HFFc6 (cell line): ENCODE results near the gene SLC5A2. TPM values are rescaled to one million over a fixed set of nuclear protein-coding genes. Genes with fewer than 3 reads are reported as not detected.
A peak's percentile ranks its signal among the peaks of the same experiment; 100 is the strongest.

Experiments used
- DNase-seq: peaks from one replicate; pipeline ENCODE4 v3.0.0-alpha.2; 2018
- H3K27ac Mint-ChIP-seq: 2 replicates; pipeline ENCODE4 v1.8.0; 2020; ENCODE audit warnings: mild to moderate bottlenecking, mixed read lengths
- H3K27me3 Mint-ChIP-seq: 2 replicates; pipeline ENCODE4 v1.8.0; 2021; ENCODE audit warnings: mild to moderate bottlenecking, moderate library complexity, mixed read lengths; ENCODE audit not compliant: insufficient read depth
- H3K36me3 Mint-ChIP-seq: 2 replicates; pipeline ENCODE4 v1.8.0; 2021; ENCODE audit warnings: low read depth, mixed read lengths
- H3K4me1 Mint-ChIP-seq: 2 replicates; pipeline ENCODE4 v1.8.0; 2020; ENCODE audit warnings: low read depth, mixed read lengths
- H3K4me3 Mint-ChIP-seq: 2 replicates; pipeline ENCODE4 v1.8.0; 2020; ENCODE audit warnings: mild to moderate bottlenecking, moderate library complexity, mixed read lengths
- H3K9me3 Mint-ChIP-seq: 2 replicates; pipeline ENCODE4 v1.8.0; 2020; ENCODE audit warnings: mild to moderate bottlenecking, mixed read lengths
- total RNA-seq, 6 experiments: library from RNA; stranded (reverse); fragmentation: NEBNext Ultra II Directional; extraction: Animal tissue kit (Norgen Biotek cat#: 25700); gene quantifications; 2 replicates in 1 of 6; 3 replicates in 5 of 6; pipeline ENCODE4 v1.2.3, GENCODE V29; 2021
- TF ChIP-seq, protein P1 (sequence below): fragments of 200-600 bp; sonication (generic); IDR thresholded peaks from 2 replicates; pipeline ENCODE4 v1.5.0; 2021; ENCODE audit warnings: antibody characterized with exemption, mild to moderate bottlenecking

SLC5A2 gene
- total RNA-seq, 6 experiments from 2014 or later, result 0.19 to 0.21 TPM; not detected in 4

DNA sequence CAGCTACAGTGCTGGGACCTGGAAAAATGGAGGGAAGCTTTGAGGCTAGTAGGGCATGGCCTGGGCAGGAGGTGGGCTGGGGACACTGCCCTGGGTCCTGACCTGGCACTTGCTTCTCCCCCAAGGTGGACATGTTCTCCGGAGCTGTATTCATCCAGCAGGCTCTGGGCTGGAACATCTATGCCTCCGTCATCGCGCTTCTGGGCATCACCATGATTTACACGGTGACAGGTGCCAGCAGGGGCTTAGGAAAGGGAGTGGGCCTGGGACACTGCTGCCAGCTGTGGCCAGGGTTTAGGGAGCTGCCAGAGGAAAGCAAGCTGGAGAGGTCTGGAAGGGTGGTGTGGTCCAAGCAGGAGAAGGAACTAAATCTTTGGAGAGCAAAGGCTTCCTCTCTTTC is 3.1 kb downstream of the SLC5A2 start:
- DNase-seq, result no peak
- no peaks in the 10 kb centered on the region for H3K9me3 Mint-ChIP-seq
- H3K36me3 Mint-ChIP-seq, result peaks cover 5% of the 10 kb centered on the region
- H3K27ac Mint-ChIP-seq, result no peak overlapping the region
- TF ChIP-seq, protein P1, sequence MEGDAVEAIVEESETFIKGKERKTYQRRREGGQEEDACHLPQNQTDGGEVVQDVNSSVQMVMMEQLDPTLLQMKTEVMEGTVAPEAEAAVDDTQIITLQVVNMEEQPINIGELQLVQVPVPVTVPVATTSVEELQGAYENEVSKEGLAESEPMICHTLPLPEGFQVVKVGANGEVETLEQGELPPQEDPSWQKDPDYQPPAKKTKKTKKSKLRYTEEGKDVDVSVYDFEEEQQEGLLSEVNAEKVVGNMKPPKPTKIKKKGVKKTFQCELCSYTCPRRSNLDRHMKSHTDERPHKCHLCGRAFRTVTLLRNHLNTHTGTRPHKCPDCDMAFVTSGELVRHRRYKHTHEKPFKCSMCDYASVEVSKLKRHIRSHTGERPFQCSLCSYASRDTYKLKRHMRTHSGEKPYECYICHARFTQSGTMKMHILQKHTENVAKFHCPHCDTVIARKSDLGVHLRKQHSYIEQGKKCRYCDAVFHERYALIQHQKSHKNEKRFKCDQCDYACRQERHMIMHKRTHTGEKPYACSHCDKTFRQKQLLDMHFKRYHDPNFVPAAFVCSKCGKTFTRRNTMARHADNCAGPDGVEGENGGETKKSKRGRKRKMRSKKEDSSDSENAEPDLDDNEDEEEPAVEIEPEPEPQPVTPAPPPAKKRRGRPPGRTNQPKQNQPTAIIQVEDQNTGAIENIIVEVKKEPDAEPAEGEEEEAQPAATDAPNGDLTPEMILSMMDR, result no peak
- H3K27me3 Mint-ChIP-seq, result peaks cover 34% of the 10 kb centered on the region
- H3K4me1 Mint-ChIP-seq, result no peaks in the 10 kb centered on the region; the same call in 1 of the 2 replicates
- no peak overlapping the region for H3K4me3 Mint-ChIP-seq

DNA sequence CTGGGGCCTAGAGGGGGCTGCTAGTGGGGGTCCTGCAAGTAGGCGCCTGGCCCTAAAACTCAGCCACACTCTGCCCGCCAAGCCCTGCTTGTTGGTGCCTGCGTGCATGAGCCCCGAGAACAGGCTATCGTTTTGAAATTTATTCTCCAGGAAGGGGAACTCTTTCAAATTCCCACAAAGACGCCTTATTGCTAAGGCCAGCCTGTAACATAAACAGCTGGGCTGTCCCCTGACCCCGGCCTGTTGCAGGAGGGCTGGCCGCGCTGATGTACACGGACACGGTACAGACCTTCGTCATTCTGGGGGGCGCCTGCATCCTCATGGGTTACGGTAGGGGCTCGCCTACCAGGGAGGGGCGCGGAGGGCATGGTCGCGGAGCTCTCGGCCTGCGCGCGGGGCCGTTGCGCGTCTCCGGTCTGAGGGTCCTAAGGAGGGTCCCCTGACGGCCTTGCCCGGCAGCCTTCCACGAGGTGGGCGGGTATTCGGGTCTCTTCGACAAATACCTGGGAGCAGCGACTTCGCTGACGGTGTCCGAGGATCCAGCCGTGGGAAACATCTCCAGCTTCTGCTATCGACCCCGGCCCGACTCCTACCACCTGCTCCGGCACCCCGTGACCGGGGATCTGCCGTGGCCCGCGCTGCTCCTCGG is 4.3 kb downstream of the SLC5A2 start:
- no peak for DNase-seq
- H3K27ac Mint-ChIP-seq, result no peak overlapping the region
- no peaks in the 10 kb centered on the region; the same call in 1 of the 2 replicates for H3K4me1 Mint-ChIP-seq
- no peaks in the 10 kb centered on the region for H3K9me3 Mint-ChIP-seq
- peak overlapping the region; percentile 76 for H3K4me3 Mint-ChIP-seq
- TF ChIP-seq, protein P1, result no peak
- H3K27me3 Mint-ChIP-seq, result peaks cover 34% of the 10 kb centered on the region
- peaks cover 5% of the 10 kb centered on the region for H3K36me3 Mint-ChIP-seq

DNA sequence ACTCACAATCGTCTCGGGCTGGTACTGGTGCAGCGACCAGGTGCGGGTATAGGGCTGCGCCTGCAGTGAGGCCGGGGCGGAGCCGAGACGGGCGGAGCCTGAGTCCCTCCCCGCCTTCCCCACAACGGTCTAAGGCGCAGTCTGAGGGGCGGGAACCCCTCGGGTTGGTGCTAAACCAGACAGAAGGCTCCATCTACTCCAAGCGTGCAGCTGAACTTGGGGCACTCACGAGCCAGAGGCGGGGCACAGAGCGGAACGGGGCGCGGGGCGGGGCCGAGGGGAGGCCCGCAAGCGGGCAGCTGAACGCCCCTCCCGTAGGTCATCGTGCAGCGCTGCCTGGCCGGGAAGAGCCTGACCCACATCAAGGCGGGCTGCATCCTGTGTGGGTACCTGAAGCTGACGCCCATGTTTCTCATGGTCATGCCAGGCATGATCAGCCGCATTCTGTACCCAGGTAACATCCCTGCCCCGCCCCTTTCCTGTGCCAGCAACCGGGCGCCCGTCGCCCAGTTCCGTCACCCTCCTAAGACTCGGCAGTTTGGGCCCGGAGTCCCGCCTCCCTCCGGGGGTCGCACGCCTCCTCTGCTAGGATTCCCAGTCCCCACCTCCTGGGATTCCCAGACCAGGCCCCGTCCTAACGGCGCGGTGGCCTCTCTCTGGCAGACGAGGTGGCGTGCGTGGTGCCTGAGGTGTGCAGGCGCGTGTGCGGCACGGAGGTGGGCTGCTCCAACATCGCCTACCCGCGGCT is 5.0 kb downstream of the SLC5A2 start:
- H3K36me3 Mint-ChIP-seq, result peaks cover 5% of the 10 kb centered on the region

DNA sequence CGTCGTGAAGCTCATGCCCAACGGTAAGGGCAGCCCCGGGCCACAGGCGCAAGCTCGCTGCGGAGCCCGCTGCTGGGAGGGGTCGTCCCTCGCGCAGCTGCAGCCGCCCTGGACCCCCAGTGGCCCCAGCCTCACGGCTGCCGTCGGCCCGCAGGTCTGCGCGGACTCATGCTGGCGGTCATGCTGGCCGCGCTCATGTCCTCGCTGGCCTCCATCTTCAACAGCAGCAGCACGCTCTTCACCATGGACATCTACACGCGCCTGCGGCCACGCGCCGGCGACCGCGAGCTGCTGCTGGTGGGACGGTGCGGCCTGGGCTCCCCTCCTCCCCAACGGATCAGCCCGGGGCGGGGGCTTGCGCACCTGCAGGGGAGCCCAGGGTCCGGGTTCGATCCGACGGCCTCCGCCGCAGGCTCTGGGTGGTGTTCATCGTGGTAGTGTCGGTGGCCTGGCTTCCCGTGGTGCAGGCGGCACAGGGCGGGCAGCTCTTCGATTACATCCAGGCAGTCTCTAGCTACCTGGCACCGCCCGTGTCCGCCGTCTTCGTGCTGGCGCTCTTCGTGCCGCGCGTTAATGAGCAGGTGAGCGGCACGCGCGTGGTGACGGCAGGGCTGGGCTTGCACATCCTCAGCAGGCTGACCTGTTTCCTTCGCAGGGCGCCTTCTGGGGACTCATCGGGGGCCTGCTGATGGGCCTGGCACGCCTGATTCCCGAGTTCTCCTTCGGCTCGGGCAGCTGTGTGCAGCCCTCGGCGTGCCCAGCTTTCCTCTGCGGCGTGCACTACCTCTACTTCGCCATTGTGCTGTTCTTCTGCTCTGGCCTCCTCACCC is 5.8 kb downstream of the SLC5A2 start:
- Mint-ChIP-seq H3K27me3 (peaks cover 29% of the 10 kb centered on the region), H3K36me3 (peaks cover 5% of the 10 kb centered on the region), H3K27ac (no peak overlapping the region), H3K4me1 (no peaks in the 10 kb centered on the region; the same call in 1 of the 2 replicates), H3K4me3 (no peak overlapping the region), H3K9me3 (no peaks in the 10 kb centered on the region)
- TF ChIP-seq, protein P1, result no peak
- DNase-seq, result no peak

More for the DNA sequence above, 5.0 kb downstream of the SLC5A2 start:
- Mint-ChIP-seq H3K4me1 (no peaks in the 10 kb centered on the region; the same call in 1 of the 2 replicates), H3K9me3 (no peaks in the 10 kb centered on the region), H3K4me3 (peak overlapping the region; percentile 76), H3K27me3 (peaks cover 32% of the 10 kb centered on the region), H3K27ac (no peak overlapping the region)
- no peak for DNase-seq
- TF ChIP-seq, protein P1, result no peak

DNA sequence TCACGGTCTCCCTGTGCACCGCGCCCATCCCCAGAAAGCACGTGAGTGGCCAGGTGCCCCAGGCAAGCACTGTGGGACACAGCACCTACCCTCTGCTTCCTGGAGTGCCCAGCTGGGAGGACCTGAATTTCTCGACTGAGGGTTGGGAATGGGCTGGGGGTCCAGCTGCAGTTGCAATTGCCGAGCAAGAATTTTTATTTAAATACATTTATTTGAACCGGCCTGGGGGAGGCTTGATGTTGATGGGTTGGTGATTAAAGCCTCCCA is 6.3 kb downstream of the SLC5A2 start:
- peaks cover 25% of the 10 kb centered on the region for H3K27me3 Mint-ChIP-seq
- no peaks in the 10 kb centered on the region; the same call in 1 of the 2 replicates for H3K4me1 Mint-ChIP-seq
- TF ChIP-seq, protein P1, result no peak
- H3K4me3 Mint-ChIP-seq, result no peak overlapping the region
- no peak for DNase-seq
- peaks cover 5% of the 10 kb centered on the region for H3K36me3 Mint-ChIP-seq
- no peaks in the 10 kb centered on the region for H3K9me3 Mint-ChIP-seq
- no peak overlapping the region for H3K27ac Mint-ChIP-seq
